Caco-2 (cell line): ENCODE results near the gene ACOT12. TPM values are rescaled to one million over a fixed set of nuclear protein-coding genes. Genes with fewer than 3 reads are reported as not detected.

ENCODE experiments used
- BruUV-seq: library from RNA; stranded (reverse); fragments of 400-500 nt; replicated peaks from 2 replicates; lab custom pipeline; 2021; lab: Mats Ljungman, UMichigan
- CTCF ChIA-PET: fragments of 300-600 bp; sonication (Branson Sonifier 250); formaldehyde crosslinking; loops from one replicate; lab custom pipeline; 2022; ENCODE audit warnings: antibody characterized with exemption; lab: Charles Lee
- POLR2A ChIA-PET: fragments of 300-600 bp; sonication (Branson Sonifier 250); formaldehyde crosslinking; loops from one replicate; lab custom pipeline; 2022; ENCODE audit warnings: antibody characterized with exemption; lab: Charles Lee
- DNase-seq, 2 experiments: peaks; one replicate each; pipeline versions ENCODE4 v3.0.0 to v3.0.0-alpha.2; 2020 to 2022
- H3K27me3 ChIP-seq: replicated peaks from 2 replicates; pipeline ENCODE4 v1.6.0; 2011; ENCODE audit warnings: low read length; ENCODE audit not compliant: control insufficient read depth, insufficient read depth
- H3K36me3 ChIP-seq: 2 replicates; pipeline ENCODE4 v1.5.1; 2011; ENCODE audit warnings: low read length; ENCODE audit not compliant: control insufficient read depth, insufficient read depth
- H3K4me1 ChIP-seq: fragments of 250-450 bp; sonication (Bioruptor Pico); 2 replicates; pipeline ENCODE4 v1.5.1; 2020; ENCODE audit warnings: mild to moderate bottlenecking
- H3K4me3 ChIP-seq: 2 replicates; pipeline ENCODE4 v1.5.1; 2011; ENCODE audit warnings: low read depth, mild to moderate bottlenecking, control low read depth, low read length
- H3K9me3 ChIP-seq: fragments of 250-450 bp; sonication (Bioruptor Pico); 2 replicates; pipeline ENCODE4 v1.5.1; 2020; ENCODE audit warnings: mild to moderate bottlenecking, moderate library complexity
- H3K27ac Mint-ChIP-seq: one replicate; pipeline ENCODE4 v1.8.0; 2022; ENCODE audit warnings: mixed read lengths; ENCODE audit not compliant: unreplicated experiment
- H3K27me3 Mint-ChIP-seq: one replicate; pipeline ENCODE4 v1.8.0; 2022; ENCODE audit warnings: mixed read lengths; ENCODE audit not compliant: insufficient read depth, unreplicated experiment
- H3K36me3 Mint-ChIP-seq: one replicate; pipeline ENCODE4 v1.8.0; 2022; ENCODE audit warnings: mild to moderate bottlenecking, mixed read lengths; ENCODE audit not compliant: insufficient read depth, unreplicated experiment
- H3K4me1 Mint-ChIP-seq: one replicate; pipeline ENCODE4 v1.8.0; 2022; ENCODE audit warnings: low read depth, mixed read lengths; ENCODE audit not compliant: unreplicated experiment
- H3K4me3 Mint-ChIP-seq: one replicate; pipeline ENCODE4 v1.8.0; 2022; ENCODE audit warnings: mild to moderate bottlenecking, moderate library complexity, mixed read lengths; ENCODE audit not compliant: unreplicated experiment
- H3K9me3 Mint-ChIP-seq: one replicate; pipeline ENCODE4 v1.8.0; 2022; ENCODE audit warnings: mixed read lengths; ENCODE audit not compliant: unreplicated experiment
- intact Hi-C: fragments of 100-400 bp; cut with micrococcal nuclease; formaldehyde crosslinking; loops from one replicate; pipeline ENCODE4 v1.10.0; 2022; ENCODE audit not compliant: unreplicated experiment
- total RNA-seq: library from RNA; stranded (reverse); gene quantifications from 2 replicates; pipeline ENCODE4 v1.2.3, GENCODE V29; 2022
- TF ChIP-seq, protein P1 (sequence below), 2 experiments: fragments of 200-600 bp in 1 of 2; IDR thresholded peaks; 1 replicate in 1 of 2; 2 replicates in 1 of 2; pipeline versions ENCODE4 v1.5.1 to v1.8.0; 2011 to 2022; ENCODE audit warnings: antibody characterized with exemption in 1 of 2, control low read depth in 1 of 2, inconsistent platforms in 1 of 2, low read depth in 1 of 2, low read length in 1 of 2, mild to moderate bottlenecking in 1 of 2, moderate library complexity in 1 of 2; ENCODE audit not compliant: insufficient read depth in 1 of 2, severe bottlenecking in 1 of 2, unreplicated experiment in 1 of 2

Gene ACOT12
- total RNA-seq, 1 experiment from 2014 or later: 1.4 TPM

DNA sequence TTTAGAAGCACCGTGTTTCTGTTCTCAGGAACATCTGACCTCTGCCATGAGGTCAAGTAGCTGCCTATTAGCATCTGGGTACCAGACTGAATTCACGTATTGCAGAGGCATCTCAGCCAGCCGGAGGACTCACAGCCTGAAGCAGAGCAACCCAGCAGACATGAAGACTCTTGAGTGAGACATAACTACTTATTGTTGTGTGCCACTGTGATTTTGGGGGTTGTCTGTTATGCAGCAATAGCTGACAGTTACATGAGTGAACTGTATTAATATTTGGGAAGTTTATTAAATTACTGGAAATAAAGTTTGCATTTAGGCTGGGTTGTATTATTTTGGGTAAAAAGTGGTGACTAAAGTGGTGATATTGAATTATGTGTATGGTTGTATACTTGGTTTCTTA is 1.3 kb upstream of the ACOT12 start:
- Histone ChIP-seq H3K9me3 (0 out of 2 replicates have a peak, but pooled peaks cover 3% of the 10 kb centered on the region), H3K4me1 (no peaks in the 10 kb centered on the region), H3K27me3 (no peaks in the 10 kb centered on the region), H3K36me3 (no peaks in the 10 kb centered on the region), H3K4me3 (no peak overlapping the region)
- no peaks in the 10 kb centered on the region for H3K36me3 Mint-ChIP-seq
- H3K4me1 Mint-ChIP-seq: no peaks in the 10 kb centered on the region
- BruUV-seq: no TSS peak
- no peak overlapping the region for H3K4me3 Mint-ChIP-seq
- CTCF ChIA-PET: no interaction called here
- TF ChIP-seq, protein P1, sequence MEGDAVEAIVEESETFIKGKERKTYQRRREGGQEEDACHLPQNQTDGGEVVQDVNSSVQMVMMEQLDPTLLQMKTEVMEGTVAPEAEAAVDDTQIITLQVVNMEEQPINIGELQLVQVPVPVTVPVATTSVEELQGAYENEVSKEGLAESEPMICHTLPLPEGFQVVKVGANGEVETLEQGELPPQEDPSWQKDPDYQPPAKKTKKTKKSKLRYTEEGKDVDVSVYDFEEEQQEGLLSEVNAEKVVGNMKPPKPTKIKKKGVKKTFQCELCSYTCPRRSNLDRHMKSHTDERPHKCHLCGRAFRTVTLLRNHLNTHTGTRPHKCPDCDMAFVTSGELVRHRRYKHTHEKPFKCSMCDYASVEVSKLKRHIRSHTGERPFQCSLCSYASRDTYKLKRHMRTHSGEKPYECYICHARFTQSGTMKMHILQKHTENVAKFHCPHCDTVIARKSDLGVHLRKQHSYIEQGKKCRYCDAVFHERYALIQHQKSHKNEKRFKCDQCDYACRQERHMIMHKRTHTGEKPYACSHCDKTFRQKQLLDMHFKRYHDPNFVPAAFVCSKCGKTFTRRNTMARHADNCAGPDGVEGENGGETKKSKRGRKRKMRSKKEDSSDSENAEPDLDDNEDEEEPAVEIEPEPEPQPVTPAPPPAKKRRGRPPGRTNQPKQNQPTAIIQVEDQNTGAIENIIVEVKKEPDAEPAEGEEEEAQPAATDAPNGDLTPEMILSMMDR (IDR thresholded peaks at IDR 0.05; ENCODE audit: insufficient read depth in 1 of 2, low read depth in 1 of 2, low read length in 1 of 2, severe bottlenecking in 1 of 2, unreplicated experiment in 1 of 2): no peak
- no peak overlapping the region for H3K27ac Mint-ChIP-seq
- POLR2A ChIA-PET: no interaction called here
- no peak for DNase-seq
- no peaks in the 10 kb centered on the region for H3K27me3 Mint-ChIP-seq
- intact Hi-C loops: no loop called here
- H3K9me3 Mint-ChIP-seq: no peaks in the 10 kb centered on the region

DNA sequence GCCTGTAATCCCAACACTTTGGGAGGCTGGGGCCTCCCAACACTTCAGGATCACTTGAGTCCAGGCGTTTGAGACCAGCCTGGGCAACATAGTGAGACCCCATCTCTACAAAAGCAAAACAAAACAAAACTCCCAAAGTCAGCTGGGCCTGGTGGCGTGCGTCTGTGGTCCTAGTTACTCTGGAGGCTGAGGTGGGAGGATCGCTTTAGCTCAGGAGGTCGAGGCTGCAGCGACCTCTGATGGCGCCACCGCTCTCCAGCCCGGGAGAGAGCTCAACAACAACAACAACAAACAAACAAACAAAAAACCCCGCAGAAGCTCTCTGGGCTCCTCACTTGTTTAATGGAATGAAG is 528 bp downstream of the ACOT12 start:
- CTCF ChIA-PET: no interaction called here
- no peak overlapping the region for H3K4me3 ChIP-seq
- no peaks in the 10 kb centered on the region for H3K4me1 ChIP-seq
- Mint-ChIP-seq H3K4me3 (no peak overlapping the region), H3K27me3 (no peaks in the 10 kb centered on the region), H3K9me3 (peaks cover 10% of the 10 kb centered on the region), H3K27ac (no peak overlapping the region), H3K4me1 (peaks cover 7% of the 10 kb centered on the region), H3K36me3 (no peaks in the 10 kb centered on the region)
- intact Hi-C loops: no loop called here
- BruUV-seq: no TSS peak
- no peaks in the 10 kb centered on the region for H3K27me3 ChIP-seq
- TF ChIP-seq, protein P1 (IDR thresholded peaks at IDR 0.05; ENCODE audit: insufficient read depth in 1 of 2, low read depth in 1 of 2, low read length in 1 of 2, severe bottlenecking in 1 of 2, unreplicated experiment in 1 of 2): no peak
- POLR2A ChIA-PET: no interaction called here
- 0 out of 2 replicates have a peak, but pooled peaks cover 3% of the 10 kb centered on the region for H3K9me3 ChIP-seq
- no peaks in the 10 kb centered on the region for H3K36me3 ChIP-seq
- DNase-seq: no peak

DNA sequence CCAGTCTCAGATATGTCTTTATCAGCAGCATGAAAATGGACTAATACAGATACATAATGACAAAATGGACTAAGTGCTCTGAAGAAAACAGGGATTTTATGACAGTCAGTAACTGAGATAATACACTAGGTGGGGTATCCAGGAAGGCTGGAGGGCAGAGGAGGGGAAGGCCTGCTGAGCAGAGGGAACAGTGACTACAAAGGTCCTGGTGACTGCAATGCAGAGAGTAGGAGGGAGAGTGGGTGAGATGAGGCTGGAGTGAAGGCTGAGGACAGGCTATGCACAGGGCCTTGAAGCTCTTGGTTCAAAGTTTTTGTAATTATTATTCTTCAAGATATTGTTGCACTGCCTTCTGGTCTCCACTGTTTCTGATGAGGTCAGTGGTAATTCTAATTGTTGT is 4.9 kb downstream of the ACOT12 start:
- TF ChIP-seq, protein P1 (IDR thresholded peaks at IDR 0.05; ENCODE audit: insufficient read depth in 1 of 2, low read depth in 1 of 2, low read length in 1 of 2, severe bottlenecking in 1 of 2, unreplicated experiment in 1 of 2): no peak
- Mint-ChIP-seq H3K4me3 (no peak overlapping the region), H3K27ac (no peak overlapping the region), H3K36me3 (no peaks in the 10 kb centered on the region), H3K4me1 (peaks cover 7% of the 10 kb centered on the region), H3K27me3 (no peaks in the 10 kb centered on the region), H3K9me3 (peaks cover 10% of the 10 kb centered on the region)
- no peaks in the 10 kb centered on the region for H3K36me3 ChIP-seq
- CTCF ChIA-PET: no interaction called here
- BruUV-seq: no TSS peak
- no peaks in the 10 kb centered on the region for H3K4me1 ChIP-seq
- H3K27me3 ChIP-seq: no peaks in the 10 kb centered on the region
- no peak overlapping the region for H3K4me3 ChIP-seq
- 0 out of 2 replicates have a peak, but pooled peaks cover 3% of the 10 kb centered on the region for H3K9me3 ChIP-seq
- POLR2A ChIA-PET: no interaction called here
- DNase-seq: no peak
- intact Hi-C loops: loop anchor here (1.0 kb wide), 1 partner anchor 13 kb away; no protein-coding TSS in a partner anchor
